HepG2 (cell line): ENCODE data around the gene JMJD6. TPM values are rescaled to one million over a fixed set of nuclear protein-coding genes. Genes with fewer than 3 reads are reported as not detected.
A peak's percentile ranks its signal among the peaks of the same experiment; 100 is the strongest.

Experiments used
- AHDC1 ChIP-seq: sonication (generic); formaldehyde crosslinking; IDR thresholded peaks from 2 replicates; pipeline ENCODE4 v1.5.1; 2020; ENCODE audit warnings: mild to moderate bottlenecking, missing genetic modification reagents, borderline replicate concordance
- FOXK1 ChIP-seq: sonication (generic); formaldehyde crosslinking; IDR thresholded peaks from 2 replicates; pipeline ENCODE4 v1.4.0; 2020; ENCODE audit warnings: low read depth, missing genetic modification reagents, borderline replicate concordance
- FOXK2 ChIP-seq: fragments of 450-650 bp; IDR thresholded peaks from 2 replicates; pipeline ENCODE4 v1.6.1; 2016
- HMGXB4 ChIP-seq, 2 experiments: sonication (generic) in 1 of 2; formaldehyde crosslinking in 1 of 2; IDR thresholded peaks; 2 replicates each; pipeline versions ENCODE4 v1.4.0 to v1.6.1; 2018 to 2020; ENCODE audit warnings: missing genetic modification reagents in 2 of 2, borderline replicate concordance in 1 of 2, low read depth in 1 of 2, mild to moderate bottlenecking in 1 of 2, missing biosample characterization in 1 of 2
- HNF4G ChIP-seq, 2 experiments: sonication (generic) in 1 of 2; formaldehyde crosslinking in 1 of 2; IDR thresholded peaks; 2 replicates each; pipeline versions ENCODE4 v1.4.0 to v1.6.1; 2011 to 2020; ENCODE audit warnings: borderline replicate concordance in 2 of 2, low read depth in 2 of 2, mild to moderate bottlenecking in 2 of 2, low read length in 1 of 2, missing genetic modification reagents in 1 of 2, moderate library complexity in 1 of 2
- JUN ChIP-seq: sonication (generic); formaldehyde crosslinking; IDR thresholded peaks from 2 replicates; pipeline ENCODE4 v1.4.0; 2020; ENCODE audit warnings: mild to moderate bottlenecking, missing genetic modification reagents
- NCOA2 ChIP-seq: sonication (generic); formaldehyde crosslinking; IDR thresholded peaks from 2 replicates; pipeline ENCODE4 v1.8.0; 2022; ENCODE audit warnings: inconsistent platforms
- RBM39 ChIP-seq: fragments of 200-400 bp; formaldehyde crosslinking; IDR thresholded peaks from one replicate; pipeline ENCODE4 v1.6.1; 2018; ENCODE audit warnings: antibody characterized with exemption, mild to moderate bottlenecking, low read depth, low read length; ENCODE audit not compliant: poor library complexity, severe bottlenecking
- RCOR2 ChIP-seq: IDR thresholded peaks from 2 replicates; pipeline ENCODE4 v1.6.1; 2016; ENCODE audit warnings: missing biosample characterization, missing genetic modification reagents
- RELA ChIP-seq: sonication (generic); formaldehyde crosslinking; IDR thresholded peaks from 2 replicates; pipeline ENCODE4 v1.4.0; 2020; ENCODE audit warnings: missing genetic modification reagents
- SAP130 ChIP-seq: IDR thresholded peaks from 2 replicates; pipeline ENCODE4 v1.6.1; 2016; ENCODE audit warnings: low read depth
- SOX13 ChIP-seq, 3 experiments: fragments of 450-650 bp in 1 of 3; sonication (generic) in 1 of 3; formaldehyde crosslinking in 1 of 3; IDR thresholded peaks in 2 of 3; conservative IDR thresholded peaks in 1 of 3; 2 replicates each; pipeline versions ENCODE4 v1.5.0 to v1.6.1; 2016 to 2020; ENCODE audit warnings: antibody characterized with exemption in 1 of 3, mild to moderate bottlenecking in 1 of 3, missing compliant biosample characterization in 1 of 3, missing genetic modification reagents in 1 of 3, moderate library complexity in 1 of 3
- ZIK1 ChIP-seq: sonication (generic); formaldehyde crosslinking; IDR thresholded peaks from 2 replicates; pipeline ENCODE4 v1.5.0; 2020; ENCODE audit warnings: mild to moderate bottlenecking, low read depth, missing genetic modification reagents, borderline replicate concordance
- ZNF430 ChIP-seq: sonication (generic); formaldehyde crosslinking; IDR thresholded peaks from 2 replicates; pipeline ENCODE4 v1.9.0; 2021; ENCODE audit warnings: mild to moderate bottlenecking, missing genetic modification reagents
- ZNF775 ChIP-seq: sonication (generic); formaldehyde crosslinking; IDR thresholded peaks from 2 replicates; pipeline ENCODE4 v1.4.0; 2020; ENCODE audit warnings: missing genetic modification reagents, mild to moderate bottlenecking, moderate library complexity, borderline replicate concordance
- ZNF850 ChIP-seq: sonication (generic); formaldehyde crosslinking; conservative IDR thresholded peaks from 2 replicates; pipeline ENCODE4 v1.9.0; 2021; ENCODE audit warnings: mild to moderate bottlenecking, missing genetic modification reagents
- ZSCAN22 ChIP-seq: sonication (generic); formaldehyde crosslinking; IDR thresholded peaks from 2 replicates; pipeline ENCODE4 v1.4.0; 2020; ENCODE audit warnings: mild to moderate bottlenecking, missing genetic modification reagents
- ZSCAN5A ChIP-seq: sonication (generic); formaldehyde crosslinking; IDR thresholded peaks from 2 replicates; pipeline ENCODE4 v1.8.0; 2022; ENCODE audit warnings: mild to moderate bottlenecking, missing genetic modification reagents, borderline replicate concordance
- polyA plus RNA-seq, 8 experiments: library from polyadenylated mRNA; depleted of rRNA in 3 of 8; stranded (reverse) in 7 of 8; unstranded in 1 of 8; fragments of >200 nt; fragmentation: Illumina TruSeq in 4 of 8; extraction: Trizol in 4 of 8; gene quantifications; 2 replicates each; pipeline versions ENCODE4 v1.2.1 to v1.2.3, GENCODE V29; 2011 to 2016; ENCODE audit warnings: low read depth in 4 of 8, missing spikeins in 1 of 8, mixed read lengths in 1 of 8; ENCODE audit not compliant: insufficient read depth in 1 of 8
- total RNA-seq, 5 experiments: library from RNA; depleted of rRNA; stranded (reverse); fragments of >200 nt; fragmentation: Illumina TruSeq; extraction: Trizol; gene quantifications; 2 replicates each; pipeline ENCODE4 v1.2.3, GENCODE V29; 2016; ENCODE audit warnings: low read depth in 1 of 5

The JMJD6 gene
- total and polyA plus RNA-seq, 2 of the 13 experiments (the other 11 are each of a cell fraction or from before 2014, with no cell fraction given), result 33.6 to 41.0 TPM

- peak; percentile 47; the same call in 1 of the 2 replicates for TF ChIP-seq FOXK1 (CRISPR knock-in tag)
- TF ChIP-seq RBM39, result no peak
- peak; percentile 27; the same call in 1 of the 2 replicates for TF ChIP-seq HNF4G (IDR thresholded peaks at IDR 0.05; ENCODE audit: borderline replicate concordance, low read depth, low read length)
- no peak; the same call in 1 of the 2 replicates for TF ChIP-seq HNF4G (CRISPR knock-in tag; IDR thresholded peaks at IDR 0.05; ENCODE audit: borderline replicate concordance, low read depth)
- no peak for TF ChIP-seq ZSCAN5A (CRISPR knock-in tag)
- peak; percentile 66 for TF ChIP-seq NCOA2 (CRISPR knock-in tag)
- no peak for TF ChIP-seq JUN (CRISPR knock-in tag)
- TF ChIP-seq ZIK1 (CRISPR knock-in tag), result no peak
- peak; percentile 17; the same call in 1 of the 2 replicates for TF ChIP-seq AHDC1 (CRISPR knock-in tag)
- TF ChIP-seq RCOR2 (CRISPR knock-in tag), result 0 out of 2 replicates have a peak, but pooled peaks have one; percentile 40
- TF ChIP-seq SAP130 (CRISPR knock-in tag), result peak; percentile 83
- no peak for TF ChIP-seq RELA
- TF ChIP-seq ZSCAN22 (CRISPR knock-in tag), result no peak
- TF ChIP-seq HMGXB4 (CRISPR knock-in tag; IDR thresholded peaks at IDR 0.05; ENCODE audit: borderline replicate concordance in 1 of 2, low read depth in 1 of 2), result peak in 1 of 2 experiments; percentile 5; a peak in 1 of 4 replicates
- TF ChIP-seq ZNF430 (CRISPR knock-in tag), result peak; percentile 39
- TF ChIP-seq ZNF775 (CRISPR knock-in tag), result no peak
- TF ChIP-seq SOX13 (IDR thresholded peaks at IDR 0.05), result no peak; the same call in 1 of the 2 replicates
- TF ChIP-seq SOX13 (CRISPR knock-in tag; conservative IDR thresholded peaks at IDR 0.05 in 1 of 2, IDR thresholded peaks at IDR 0.05 in 1 of 2), result peak in 1 of 2 experiments; percentile 93; a peak in 2 of 4 replicates
- 0 out of 2 replicates have a peak, but pooled peaks have one; percentile 48 for TF ChIP-seq FOXK2
- no peak for TF ChIP-seq ZNF850 (CRISPR knock-in tag)
Measured at GRCh38 chr17:76672270-76672851, 54.0 kb downstream of the JMJD6 start (continued).
